Esophagus muscularis mucosa (tissue), 4 donors: ENCODE results near the gene CNTNAP2.

Experiments
- EP300 ChIP-seq: sonication (generic); formaldehyde crosslinking; IDR thresholded peaks from one replicate; pipeline ENCODE4 v1.6.1; 2017; ENCODE audit warnings: antibody characterized with exemption
- POLR2A ChIP-seq: fragments of 450-650 bp; IDR thresholded peaks from one replicate; pipeline ENCODE4 v1.6.1; 2017; ENCODE audit warnings: antibody characterized with exemption, moderate library complexity, mild to moderate bottlenecking, low read depth
- POLR2AphosphoS5 ChIP-seq, 2 donors: sonication (generic); formaldehyde crosslinking; IDR thresholded peaks; one replicate each; pipeline ENCODE4 v1.6.1; 2017; ENCODE audit warnings: antibody characterized with exemption in 2 of 2
- TF ChIP-seq, protein P1 (sequence below), 3 experiments: fragments of 200-600 bp in 2 of 3; fragments of 450-650 bp in 1 of 3; sonication (generic) in 2 of 3; IDR thresholded peaks; one replicate each; pipeline ENCODE4 v1.5.1; 2017 to 2019; ENCODE audit warnings: antibody characterized with exemption in 3 of 3, mild to moderate bottlenecking in 2 of 3, moderate library complexity in 1 of 3

DNA sequence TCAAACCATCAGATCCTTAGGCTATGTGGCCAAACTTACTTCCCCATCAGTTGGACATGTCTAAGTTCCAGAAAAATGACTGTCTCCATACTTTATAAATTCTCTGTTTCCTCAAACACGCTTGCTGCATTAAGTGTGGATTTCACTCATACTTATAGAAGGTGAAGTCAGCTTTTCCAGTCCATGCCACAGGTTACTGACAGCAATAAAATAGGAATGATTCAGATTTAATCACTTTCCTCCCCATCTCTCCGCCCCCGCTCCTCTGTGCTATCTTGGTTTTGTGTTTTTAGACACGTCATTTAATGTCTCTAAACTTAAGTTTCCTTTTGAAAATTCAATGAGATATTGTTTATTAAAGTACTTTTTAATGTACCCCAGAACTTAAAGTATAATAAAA, 1376.0 kb downstream of the CNTNAP2 start:
- TF ChIP-seq EP300, result no peak
- TF ChIP-seq POLR2A, result no peak
- TF ChIP-seq, protein P1, sequence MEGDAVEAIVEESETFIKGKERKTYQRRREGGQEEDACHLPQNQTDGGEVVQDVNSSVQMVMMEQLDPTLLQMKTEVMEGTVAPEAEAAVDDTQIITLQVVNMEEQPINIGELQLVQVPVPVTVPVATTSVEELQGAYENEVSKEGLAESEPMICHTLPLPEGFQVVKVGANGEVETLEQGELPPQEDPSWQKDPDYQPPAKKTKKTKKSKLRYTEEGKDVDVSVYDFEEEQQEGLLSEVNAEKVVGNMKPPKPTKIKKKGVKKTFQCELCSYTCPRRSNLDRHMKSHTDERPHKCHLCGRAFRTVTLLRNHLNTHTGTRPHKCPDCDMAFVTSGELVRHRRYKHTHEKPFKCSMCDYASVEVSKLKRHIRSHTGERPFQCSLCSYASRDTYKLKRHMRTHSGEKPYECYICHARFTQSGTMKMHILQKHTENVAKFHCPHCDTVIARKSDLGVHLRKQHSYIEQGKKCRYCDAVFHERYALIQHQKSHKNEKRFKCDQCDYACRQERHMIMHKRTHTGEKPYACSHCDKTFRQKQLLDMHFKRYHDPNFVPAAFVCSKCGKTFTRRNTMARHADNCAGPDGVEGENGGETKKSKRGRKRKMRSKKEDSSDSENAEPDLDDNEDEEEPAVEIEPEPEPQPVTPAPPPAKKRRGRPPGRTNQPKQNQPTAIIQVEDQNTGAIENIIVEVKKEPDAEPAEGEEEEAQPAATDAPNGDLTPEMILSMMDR (IDR thresholded peaks at IDR 0.05), result no peak
- no peak for TF ChIP-seq POLR2AphosphoS5 (IDR thresholded peaks at IDR 0.05)
